ENCODE data around the gene HNF1B.
"Not testable (repeated sequence)": the region's sequence is repeated elsewhere in the genome, so short reads cannot be mapped to it uniquely, and the experiment has no call there.

The HNF1B gene

GRCh38 chr17:37744961-37745800, at the start of gene HNF1B:
Gene HNF1B (minus strand): TSS chr17:37745059. CDS start chr17:37744884, 175 bp downstream.
- DNase-seq (ENCODE audit: low read depth) = no peak

- DNase-seq (ENCODE audit: low read depth) = peak; percentile 81
These were observed 47.9 kb upstream of the HNF1B start for GRCh38 chr17:37792787-37793186.

- peak; percentile 37 for DNase-seq (ENCODE audit: low read depth)
These were observed 46.9 kb upstream of the HNF1B start for GRCh38 chr17:37791447-37792399.

- DNase-seq (ENCODE audit: low read depth) = no peak
These were observed 45.1 kb upstream of the HNF1B start for GRCh38 chr17:37789771-37790541.

- DNase-seq (ENCODE audit: low read depth) = no peak
These were observed 44.2 kb upstream of the HNF1B start for GRCh38 chr17:37789021-37789565.

GRCh38 chr17:37788526-37788925, 43.7 kb upstream of the HNF1B start:
- no peak for DNase-seq (ENCODE audit: low read depth)

- no peak for DNase-seq (ENCODE audit: low read depth)
These were observed 42.3 kb upstream of the HNF1B start for GRCh38 chr17:37787055-37787757.

- no peak for DNase-seq (ENCODE audit: low read depth)
These were observed 41.6 kb upstream of the HNF1B start for GRCh38 chr17:37786481-37786880.

- DNase-seq (ENCODE audit: low read depth) = not testable (repeated sequence)
These were observed 37.6 kb upstream of the HNF1B start for GRCh38 chr17:37782460-37782859.

GRCh38 chr17:37781451-37781850, 36.6 kb upstream of the HNF1B start:
- no peak for DNase-seq (ENCODE audit: low read depth)

- DNase-seq (ENCODE audit: low read depth) = peak; percentile 64
These were observed 34.7 kb upstream of the HNF1B start for GRCh38 chr17:37779554-37779953.

- DNase-seq (ENCODE audit: low read depth) = peak; percentile 10
These were observed 29.6 kb upstream of the HNF1B start for GRCh38 chr17:37774504-37774903.

GRCh38 chr17:37772982-37773381, 28.1 kb upstream of the HNF1B start:
- DNase-seq (ENCODE audit: low read depth) = no peak

- peak; percentile 82 for DNase-seq (ENCODE audit: low read depth)
These were observed 26.0 kb upstream of the HNF1B start for GRCh38 chr17:37770631-37771518.

GRCh38 chr17:37769050-37769449, 24.2 kb upstream of the HNF1B start:
- DNase-seq (ENCODE audit: low read depth) = no peak

- no peak for DNase-seq (ENCODE audit: low read depth)
These were observed 23.6 kb upstream of the HNF1B start for GRCh38 chr17:37768438-37768837.

GRCh38 chr17:37766971-37767370, 22.1 kb upstream of the HNF1B start:
- DNase-seq (ENCODE audit: low read depth) = no peak

GRCh38 chr17:37764383-37764782, 19.5 kb upstream of the HNF1B start:
- no peak for DNase-seq (ENCODE audit: low read depth)

GRCh38 chr17:37762666-37763065, 17.8 kb upstream of the HNF1B start:
- no peak for DNase-seq (ENCODE audit: low read depth)

- no peak for DNase-seq (ENCODE audit: low read depth)
These were observed 17.1 kb upstream of the HNF1B start for GRCh38 chr17:37761961-37762360.

Measured in ELR (cell line).